Upper lobe of left lung (tissue), 6 donors: Measurements from ENCODE around the gene CAPZA3. TPM values are rescaled to one million over a fixed set of nuclear protein-coding genes. Genes with fewer than 3 reads are reported as not detected.
"Not testable (repeated sequence)": the region's sequence is repeated elsewhere in the genome, so short reads cannot be mapped to it uniquely, and the experiment has no call there.

Source experiments
- ATAC-seq, 2 donors: fragments of 200-7000 bp; cut with Tn5 transposase; one replicate each; pipeline ENCODE4 v1.9.1; 2022; ENCODE audit warnings: mild to moderate bottlenecking in 2 of 2, moderate library complexity in 2 of 2; ENCODE audit not compliant: low FRiP score in 2 of 2
- DNase-seq, 2 donors: peaks; one replicate each; pipeline ENCODE4 v3.0.0-alpha.2; 2019 to 2020
- H3K27ac ChIP-seq, 4 donors: fragments of 200-600 bp; sonication (generic); one replicate each; pipeline ENCODE4 v1.5.1; 2016 to 2019
- H3K27me3 ChIP-seq, 4 donors: fragments of 200-600 bp; sonication (generic); one replicate each; pipeline ENCODE4 v1.5.1; 2017 to 2019
- H3K36me3 ChIP-seq, 4 donors: fragments of 200-600 bp; sonication (generic); one replicate each; pipeline ENCODE4 v1.5.1; 2016 to 2019
- H3K4me1 ChIP-seq, 4 donors: fragments of 200-600 bp; sonication (generic); one replicate each; pipeline ENCODE4 v1.5.1; 2018 to 2019
- H3K4me3 ChIP-seq, 4 donors: fragments of 200-600 bp; sonication (generic); one replicate each; pipeline ENCODE4 v1.5.1; 2017 to 2019; ENCODE audit warnings: mild to moderate bottlenecking in 2 of 4, moderate library complexity in 1 of 4
- H3K9me3 ChIP-seq, 4 donors: fragments of 200-600 bp; sonication (generic); one replicate each; pipeline ENCODE4 v1.5.1; 2018 to 2019
- CTCF ChIP-seq, 6 experiments: fragments of 450-650 bp in 4 of 6; fragments of 200-600 bp in 2 of 6; sonication (generic) in 2 of 6; IDR thresholded peaks; one replicate each; pipeline ENCODE4 v1.5.1; 2016 to 2019; ENCODE audit warnings: antibody characterized with exemption in 6 of 6
- EP300 ChIP-seq, 4 donors: sonication (generic); formaldehyde crosslinking; IDR thresholded peaks; one replicate each; pipeline ENCODE4 v1.5.1; 2017; ENCODE audit warnings: antibody characterized with exemption in 4 of 4, control low read depth in 2 of 4
- POLR2A ChIP-seq, 4 donors: fragments of 450-650 bp; IDR thresholded peaks; one replicate each; pipeline ENCODE4 v1.5.1; 2016 to 2017; ENCODE audit warnings: antibody characterized with exemption in 4 of 4, mild to moderate bottlenecking in 2 of 4
- POLR2AphosphoS5 ChIP-seq, 2 donors: sonication (generic); formaldehyde crosslinking; IDR thresholded peaks; one replicate each; pipeline ENCODE4 v1.5.1; 2017; ENCODE audit warnings: antibody characterized with exemption in 2 of 2
- WGBS, 2 donors: methylation state at CpG; one replicate each; pipeline ENCODE4 v1.1.5; 2017 to 2018; 5-methylcytosine and 5-hydroxymethylcytosine counted together
- total RNA-seq, 6 donors: library from RNA; depleted of rRNA in 4 of 6; stranded (reverse); fragments of >200 nt in 4 of 6; gene quantifications; one replicate each; pipeline versions ENCODE4 v1.1.0 to v1.2.1, GENCODE V29; 2016 to 2021
- donor health status: DM: no; HTN: no; CAD: no; lungs with moderate emphysema.
- donor health status: DM: no; HTN: yes; CAD: no; lungs with severe emphysema.

CAPZA3 gene
- total RNA-seq, 6 donors from 2014 or later = not detected

GRCh38 chr12:18782827-18783226 lies 44.9 kb downstream of the CAPZA3 start:
- no peaks in the 10 kb centered on the region for H3K36me3 ChIP-seq
- TF ChIP-seq POLR2AphosphoS5 (IDR thresholded peaks at IDR 0.05) (no peak), EP300 (IDR thresholded peaks at IDR 0.05) (no peak), POLR2A (IDR thresholded peaks at IDR 0.05) (no peak), CTCF (IDR thresholded peaks at IDR 0.05) (no peak)
- no peak for ATAC-seq
- no peaks in the 10 kb centered on the region for H3K27me3 ChIP-seq
- no peak for DNase-seq
- H3K9me3 ChIP-seq = no peaks in the 10 kb centered on the region
- H3K4me1 ChIP-seq = no peaks in the 10 kb centered on the region
- 48 to 65% methylated on average over 2 of the region's 2 CpGs for WGBS, 2 donors
- no peak overlapping the region for H3K27ac ChIP-seq
- no peak overlapping the region for H3K4me3 ChIP-seq

DNA sequence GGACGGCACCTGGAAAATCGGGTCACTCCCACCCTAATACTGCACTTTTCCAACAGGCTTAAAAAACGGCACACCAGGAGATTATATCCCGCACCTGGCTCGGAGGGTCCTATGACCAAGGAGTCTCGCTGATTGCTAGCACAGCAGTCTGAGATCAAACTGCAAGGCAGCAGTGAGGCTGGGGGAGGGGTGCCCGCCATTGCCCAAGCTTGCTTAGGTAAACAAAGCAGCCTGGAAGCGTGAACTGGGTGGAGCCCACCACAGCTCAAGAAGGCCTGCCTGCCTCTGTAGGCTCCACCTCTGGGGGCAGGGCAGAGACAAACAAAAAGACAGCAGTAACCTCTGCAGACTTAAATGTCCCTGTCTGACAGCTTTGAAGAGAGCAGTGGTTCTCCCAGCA lies 47.5 kb downstream of the CAPZA3 start:
- WGBS, 2 donors = 86 to 91% methylated on average over 4 of the region's 8 CpGs
- DNase-seq, H3K9me3 ChIP-seq, H3K4me1 ChIP-seq, H3K36me3 ChIP-seq, H3K27ac ChIP-seq, H3K4me3 ChIP-seq, H3K27me3 ChIP-seq, ATAC-seq: not testable (repeated sequence)

Other genes with a start within 250 kb of the CAPZA3 start
- gene PLCZ1, start 107 bp upstream of the CAPZA3 start, total RNA-seq = not detected